Urinary bladder (tissue), 4 donors: ENCODE results near the gene ADISSP. TPM values are rescaled to one million over a fixed set of nuclear protein-coding genes. Genes with fewer than 3 reads are reported as not detected.

Source experiments
- DNase-seq: peaks from one replicate; pipeline ENCODE4 v3.0.0-alpha.2; 2015; ENCODE audit errors: extremely low spot score
- H3K27ac ChIP-seq: one replicate; pipeline ENCODE4 v1.5.1; 2013; ENCODE audit warnings: low read depth, mild to moderate bottlenecking, moderate library complexity
- H3K36me3 ChIP-seq: one replicate; pipeline ENCODE4 v1.6.1; 2013; ENCODE audit warnings: mild to moderate bottlenecking, moderate library complexity; ENCODE audit not compliant: insufficient read depth
- H3K4me1 ChIP-seq: one replicate; pipeline ENCODE4 v1.6.1; 2013; ENCODE audit warnings: mild to moderate bottlenecking, moderate library complexity; ENCODE audit not compliant: insufficient read depth
- H3K4me3 ChIP-seq: one replicate; pipeline ENCODE4 v1.5.1; 2013; ENCODE audit warnings: low read depth, low read length
- WGBS: extraction: QIAGEN DNeasy Blood & Tissue Kit; methylation state at CpG from one replicate; pipeline ENCODE4 v1.1.7; 2013; 5-methylcytosine and 5-hydroxymethylcytosine counted together
- polyA plus RNA-seq: library from polyadenylated mRNA; stranded (reverse); fragments of 200-250 nt; gene quantifications from one replicate; pipeline ENCODE4 v1.2.3, GENCODE V29; 2013
- total RNA-seq: library from RNA; depleted of rRNA; stranded (reverse); fragments of >200 nt; gene quantifications from one replicate; pipeline ENCODE4 v1.2.3, GENCODE V29; 2014
- donor health status: healthy with polysubstance abuse.
- donor health status: healthy.

The ADISSP gene
- total RNA-seq = 10.0 TPM
- polyA plus RNA-seq = 109 TPM

- WGBS = under 1% methylated on average over 80 of the region's 80 CpGs
- Histone ChIP-seq H3K4me3 (peak within 1 kb of the TSS; percentile 59), H3K36me3 (no peaks in the 10 kb centered on the region), H3K4me1 (no peaks in the 10 kb centered on the region), H3K27ac (peak within 1 kb of the TSS; percentile 73)
- peak; percentile 88 for DNase-seq
These were observed at the start of gene ADISSP for GRCh38 chr20:3767427-3768341. TSS of gene ADISSP (minus strand) at chr20:3767753. CDS start at chr20:3760100, 7,653 bp downstream.

DNA sequence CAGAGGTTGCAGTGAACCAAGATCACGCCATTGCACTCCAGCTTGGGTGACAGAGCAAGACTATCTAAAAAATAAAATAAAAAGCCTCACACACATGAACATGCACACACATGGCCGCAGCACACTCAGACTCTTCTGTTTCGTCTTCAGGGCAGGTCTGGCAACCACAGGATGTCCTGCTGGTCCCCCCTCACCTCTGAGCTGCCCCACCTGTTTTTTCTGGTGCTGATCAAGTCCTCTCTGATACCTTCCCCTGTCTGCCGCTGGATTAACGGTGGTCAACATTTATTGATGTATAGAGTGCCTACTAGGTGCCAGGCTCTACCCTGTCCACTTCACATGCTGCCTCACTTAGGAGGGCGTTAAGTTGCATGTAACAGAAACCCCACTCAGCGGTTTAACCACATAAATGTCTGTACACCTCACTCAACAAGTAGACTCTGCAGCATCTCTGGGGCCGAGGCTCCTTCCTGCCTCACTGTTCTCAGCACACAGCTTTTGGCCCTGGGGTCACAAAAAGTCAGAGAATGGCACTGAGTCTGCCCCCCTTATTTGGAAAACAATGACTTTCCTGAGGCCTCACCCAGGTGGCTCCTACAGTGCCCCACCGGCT is 48.3 kb upstream of the ADISSP start:
- Histone ChIP-seq H3K4me1 (peaks cover 2% of the 10 kb centered on the region), H3K4me3 (no peak overlapping the region), H3K27ac (no peak overlapping the region), H3K36me3 (no peaks in the 10 kb centered on the region)
- 77% methylated on average over 9 of the region's 9 CpGs for WGBS
- no peak for DNase-seq

DNA sequence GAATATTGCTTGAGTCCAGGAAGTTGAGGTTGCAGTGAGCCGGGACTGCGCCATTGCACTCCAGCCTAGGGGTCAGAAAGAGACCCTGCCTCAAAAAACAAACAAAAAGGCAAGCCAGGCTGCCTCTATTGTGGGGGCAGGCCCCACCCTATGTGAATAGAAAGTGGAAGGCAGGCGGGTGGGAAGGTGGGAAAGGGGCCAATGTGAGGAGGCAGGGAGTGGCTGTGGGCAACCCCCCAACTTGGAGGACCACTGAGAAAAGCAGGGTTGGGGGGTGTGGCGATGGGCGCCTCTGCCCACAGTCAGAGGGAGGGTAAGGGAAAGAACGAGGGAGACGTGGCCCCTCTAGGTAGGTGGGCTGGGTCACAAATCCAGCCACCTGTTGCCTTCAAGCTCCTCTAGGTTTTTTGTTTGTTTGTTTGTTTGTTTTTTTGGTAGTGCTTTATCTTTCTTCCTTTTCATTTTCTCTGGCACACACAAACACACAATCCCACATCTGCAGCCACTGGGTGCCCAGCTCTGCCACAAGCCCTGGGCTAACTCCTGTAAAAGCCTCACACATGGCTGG is 47.5 kb upstream of the ADISSP start:
- Histone ChIP-seq H3K27ac (no peak overlapping the region), H3K4me3 (no peak overlapping the region), H3K36me3 (no peaks in the 10 kb centered on the region), H3K4me1 (peaks cover 2% of the 10 kb centered on the region)
- 88% methylated on average over 7 of the region's 7 CpGs for WGBS
- no peak for DNase-seq

DNA sequence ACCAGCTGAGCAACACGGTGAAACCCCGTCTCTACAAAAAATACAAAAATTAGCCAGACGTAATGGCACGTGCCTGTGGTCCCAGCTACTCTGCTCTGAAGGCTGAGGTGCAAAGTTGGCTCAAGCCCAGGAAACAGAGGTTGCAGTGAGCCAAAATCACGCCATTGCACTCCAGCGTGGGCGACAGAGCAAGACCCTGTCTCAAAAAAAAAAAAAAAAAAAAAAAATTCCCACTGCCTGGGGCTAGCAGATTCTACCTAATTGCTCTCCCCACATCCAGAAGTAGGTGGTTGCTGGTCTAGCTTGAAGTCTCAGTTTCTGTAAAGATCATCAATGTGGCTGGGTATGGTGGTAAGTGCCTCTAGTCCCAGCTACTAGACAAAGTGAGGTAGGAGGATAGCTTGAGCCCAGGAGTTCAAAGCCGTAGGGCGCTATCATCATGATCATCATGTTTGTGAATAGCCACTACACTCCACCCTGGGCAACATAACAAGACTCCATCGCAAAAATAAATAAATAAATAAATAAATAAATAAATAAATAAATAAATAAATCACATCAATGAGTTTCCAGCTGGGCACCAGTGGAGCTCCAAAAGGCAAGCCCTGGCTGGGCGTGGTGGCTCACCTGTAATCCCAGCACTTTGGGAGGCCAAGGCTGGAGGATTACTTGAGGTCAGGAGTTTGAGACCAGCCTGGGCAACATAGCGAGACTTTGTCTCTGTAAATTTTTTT is 46.5 kb upstream of the ADISSP start:
- H3K4me3 ChIP-seq = no peak overlapping the region
- H3K4me1 ChIP-seq = peaks cover 2% of the 10 kb centered on the region
- H3K27ac ChIP-seq = no peak overlapping the region
- WGBS = 66% methylated on average over 12 of the region's 12 CpGs
- no peak for DNase-seq
- H3K36me3 ChIP-seq = no peaks in the 10 kb centered on the region

DNA sequence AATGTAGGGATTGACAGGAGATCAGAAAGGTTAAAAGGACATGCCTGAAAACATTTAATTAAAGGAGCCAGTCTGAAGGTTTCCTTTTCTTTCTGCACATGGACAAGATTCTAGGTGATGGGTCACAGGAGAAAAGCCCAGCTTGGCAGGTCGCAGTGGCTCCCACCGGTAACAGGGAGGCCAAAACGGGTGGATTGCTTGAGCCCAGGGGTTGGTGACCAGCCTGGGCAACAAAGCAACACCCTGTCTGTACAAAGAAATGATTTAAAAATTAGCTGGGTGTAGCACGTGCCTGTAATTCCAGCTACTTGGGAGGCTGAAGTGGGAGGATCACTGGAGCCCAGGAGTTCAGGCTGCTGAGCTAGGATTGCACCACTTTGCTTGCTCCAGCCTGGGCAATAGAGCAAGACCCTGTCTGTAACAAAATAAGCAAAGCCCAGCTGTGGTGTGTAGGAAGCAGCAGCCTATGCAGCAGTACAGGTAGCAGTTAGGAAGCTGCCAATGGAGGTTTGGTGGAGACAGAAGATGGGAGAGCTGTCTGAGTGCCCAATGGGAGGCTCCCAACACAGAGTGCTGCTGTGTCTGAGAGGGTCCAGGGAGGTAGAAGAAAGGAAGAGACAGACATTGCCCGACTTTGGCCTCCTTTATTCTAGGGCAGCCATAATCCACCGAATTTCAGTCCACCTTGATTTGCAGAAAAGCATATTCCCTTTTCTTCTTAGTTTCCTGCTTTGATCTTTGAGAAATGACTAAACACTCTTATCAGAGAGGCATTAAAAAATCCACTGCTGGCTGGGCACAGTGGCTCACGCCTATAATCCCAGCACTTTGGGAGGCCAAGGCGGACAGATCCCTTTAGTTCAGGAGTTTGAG is 45.7 kb upstream of the ADISSP start:
- Histone ChIP-seq H3K36me3 (no peaks in the 10 kb centered on the region), H3K27ac (peak overlapping the region; percentile 73), H3K4me1 (peaks cover 2% of the 10 kb centered on the region), H3K4me3 (no peak overlapping the region)
- DNase-seq = no peak
- 49% methylated on average over 8 of the region's 8 CpGs for WGBS

GRCh38 chr20:3812259-3812681 is 44.7 kb upstream of the ADISSP start:
- peaks cover 2% of the 10 kb centered on the region for H3K4me1 ChIP-seq
- WGBS = 88% methylated on average over 9 of the region's 9 CpGs
- no peaks in the 10 kb centered on the region for H3K36me3 ChIP-seq

GRCh38 chr20:3811467-3812258 is 44.1 kb upstream of the ADISSP start:
- 2% methylated on average over 20 of the region's 20 CpGs for WGBS
- Histone ChIP-seq H3K4me3 (peak overlapping the region; percentile 8), H3K36me3 (no peaks in the 10 kb centered on the region), H3K4me1 (peaks cover 2% of the 10 kb centered on the region), H3K27ac (peak overlapping the region; percentile 66)
- peak; percentile 92 for DNase-seq

More at GRCh38 chr20:3812259-3812681, 44.7 kb upstream of the ADISSP start:
- Histone ChIP-seq H3K4me3 (no peak overlapping the region), H3K27ac (peak overlapping the region; percentile 66)
- no peak for DNase-seq

DNA sequence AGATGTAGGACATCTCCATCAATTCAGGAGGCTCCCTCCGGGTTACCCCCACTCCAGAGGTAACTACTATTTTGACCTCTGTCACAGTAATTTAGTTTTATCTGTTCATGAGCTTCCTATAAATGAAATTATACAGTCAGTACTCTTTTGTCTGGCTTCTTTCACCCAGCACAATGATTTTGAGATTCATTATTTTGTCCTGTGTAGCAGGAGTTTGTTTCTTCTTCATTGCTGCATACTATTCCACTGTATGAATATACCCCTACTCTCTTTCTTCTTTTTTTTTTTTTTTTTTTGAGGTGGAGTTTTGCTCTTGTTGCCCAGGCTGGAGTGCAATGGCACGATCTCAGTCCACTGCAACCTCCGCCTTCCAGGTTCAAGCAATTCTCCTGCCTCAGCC is 41.0 kb upstream of the ADISSP start:
- Histone ChIP-seq H3K4me1 (no peaks in the 10 kb centered on the region), H3K4me3 (no peak overlapping the region), H3K27ac (peak overlapping the region; percentile 28), H3K36me3 (no peaks in the 10 kb centered on the region)
- 94% methylated on average over 3 of the region's 3 CpGs for WGBS
- no peak for DNase-seq

GRCh38 chr20:3804781-3805180 is 37.2 kb upstream of the ADISSP start:
- Histone ChIP-seq H3K27ac (no peak overlapping the region), H3K36me3 (no peaks in the 10 kb centered on the region), H3K4me3 (no peak overlapping the region), H3K4me1 (no peaks in the 10 kb centered on the region)
- DNase-seq = no peak
- 88% methylated on average over 11 of the region's 11 CpGs for WGBS

- DNase-seq = no peak
- Histone ChIP-seq H3K27ac (no peak overlapping the region), H3K4me1 (no peaks in the 10 kb centered on the region), H3K36me3 (no peaks in the 10 kb centered on the region), H3K4me3 (no peak overlapping the region)
- WGBS = 74% methylated on average over 11 of the region's 11 CpGs
These were observed 36.8 kb upstream of the ADISSP start for GRCh38 chr20:3804254-3804751.

DNA sequence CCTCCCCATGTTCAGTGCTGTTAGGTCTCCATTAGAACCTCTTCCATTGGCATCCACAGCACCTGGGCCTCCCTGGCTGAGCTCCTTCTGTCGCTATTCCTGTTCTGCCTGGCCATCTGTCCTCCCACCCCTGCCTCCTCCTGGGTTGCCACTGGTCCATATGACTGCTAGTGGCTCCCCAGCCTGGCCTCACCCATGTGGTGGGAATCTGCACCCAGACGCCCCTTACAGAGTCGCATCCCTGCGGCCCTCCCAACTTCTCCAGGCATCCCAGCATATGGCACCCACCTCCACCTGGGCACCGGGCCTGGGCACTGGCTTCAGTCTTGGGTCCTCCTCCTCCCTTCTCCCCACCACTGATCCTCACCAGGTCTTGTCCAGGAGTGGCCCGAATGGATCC is 36.3 kb upstream of the ADISSP start:
- WGBS = 86% methylated on average over 6 of the region's 6 CpGs
- Histone ChIP-seq H3K36me3 (no peaks in the 10 kb centered on the region), H3K4me3 (no peak overlapping the region), H3K27ac (no peak overlapping the region), H3K4me1 (no peaks in the 10 kb centered on the region)
- DNase-seq = no peak

DNA sequence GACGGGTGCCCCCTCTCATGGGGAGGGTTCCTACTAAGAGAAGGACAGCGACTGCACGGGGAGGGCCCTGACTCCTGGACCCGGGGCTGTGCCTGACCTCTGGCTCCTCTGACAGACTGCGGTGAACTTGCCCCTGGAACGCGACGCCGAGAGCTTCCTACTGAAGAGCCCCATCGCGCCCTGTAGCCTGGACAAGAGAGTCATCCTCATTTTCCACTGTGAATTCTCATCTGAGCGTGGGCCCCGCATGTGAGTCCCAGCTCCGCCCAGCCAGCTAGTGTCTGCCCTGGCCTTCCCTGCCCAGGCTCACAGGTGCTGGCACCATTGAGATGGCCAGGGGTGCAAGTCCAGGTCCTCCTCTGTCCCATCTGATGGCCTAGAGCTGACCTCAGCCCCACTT is 35.7 kb upstream of the ADISSP start:
- H3K4me1 ChIP-seq = no peaks in the 10 kb centered on the region
- WGBS = 90% methylated on average over 14 of the region's 14 CpGs
- no peak overlapping the region for H3K27ac ChIP-seq
- no peaks in the 10 kb centered on the region for H3K36me3 ChIP-seq
- DNase-seq = no peak
- no peak overlapping the region for H3K4me3 ChIP-seq
